ENCODE data around the gene RASSF1. TPM values are rescaled to one million over a fixed set of nuclear protein-coding genes. Genes with fewer than 3 reads are reported as not detected.

The RASSF1 gene
- total and polyA plus RNA-seq, 2 donors (not counting 3 experiments of a cell fraction or from before 2014, with no cell fraction given): 31.9 to 59.7 TPM

GRCh38 chr3:50342813-50343633 is 2.4 kb upstream of the RASSF1 start:
- H3K9me1 ChIP-seq (replicated peaks; ENCODE audit: control insufficient read depth, extremely low read depth, insufficient read depth, low read length): no peaks in the 10 kb centered on the region
- no peaks in the 10 kb centered on the region for H3K79me2 ChIP-seq (ENCODE audit: control insufficient read depth, insufficient read depth, low read length)
- no peaks in the 10 kb centered on the region for H4K20me1 ChIP-seq (replicated peaks; ENCODE audit: control insufficient read depth, extremely low read depth, insufficient read depth, low read length)
- BruUV-seq (replicated peaks): no TSS peak
- FAIRE-seq: no peak
- H3K27ac ChIP-seq (ENCODE audit: insufficient read depth, low read depth, low read length): no peak overlapping the region
- no peak overlapping the region for H3K4me3 ChIP-seq (replicated peaks in 1 of 3; ENCODE audit: insufficient read depth in 1 of 3, low read depth in 1 of 3, low read length in 3 of 3)
- H3K9ac ChIP-seq (replicated peaks; ENCODE audit: extremely low read depth, insufficient read depth, low read length): no peak overlapping the region
- intact Hi-C loops (cut with micrococcal nuclease) (no loop called here), dilution Hi-C loops (cut with MboI; ENCODE audit: extremely low pct_ligation_motif_present, low sequenced_read_pairs) (no loop called here)
- no peak for DNase-seq (ENCODE audit: low read depth, low spot score)
- H3K27me3 ChIP-seq (ENCODE audit: control insufficient read depth in 2 of 2, insufficient read depth in 2 of 2, low read length in 2 of 2): no peaks in the 10 kb centered on the region
- no peak overlapping the region for H2AFZ ChIP-seq (ENCODE audit: low read depth, low read length)
- no peak overlapping the region for H3K4me2 ChIP-seq (ENCODE audit: insufficient read depth, low read length)
- CTCF ChIA-PET: interaction anchor here (1.0 to 1.1 kb wide), 2 partner anchors 199 kb away, joined by 4 to 5 read pairs; no protein-coding TSS in a partner anchor
- peaks cover 14% of the 10 kb centered on the region for H3K4me1 ChIP-seq (ENCODE audit: control insufficient read depth, extremely low read depth, insufficient read depth, low read length)
- POLR2A ChIA-PET: no interaction called here
- no peaks in the 10 kb centered on the region for H3K9me3 ChIP-seq (replicated peaks; ENCODE audit: control insufficient read depth, insufficient read depth, low read length)
- H3K36me3 ChIP-seq (ENCODE audit: control insufficient read depth in 2 of 2, extremely low read depth in 1 of 2, insufficient read depth in 2 of 2, low read length in 2 of 2): no peaks in the 10 kb centered on the region
- TF ChIP-seq, protein P1, sequence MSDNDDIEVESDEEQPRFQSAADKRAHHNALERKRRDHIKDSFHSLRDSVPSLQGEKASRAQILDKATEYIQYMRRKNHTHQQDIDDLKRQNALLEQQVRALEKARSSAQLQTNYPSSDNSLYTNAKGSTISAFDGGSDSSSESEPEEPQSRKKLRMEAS (IDR thresholded peaks at IDR 0.05; ENCODE audit: insufficient read depth, insufficient read length): no peak
- TF ChIP-seq GATA2 (IDR thresholded peaks at IDR 0.05; ENCODE audit: insufficient read depth, insufficient read length, low read depth, low read length): no peak
- no peak for TF ChIP-seq JUN (IDR thresholded peaks at IDR 0.05; ENCODE audit: borderline replicate concordance, insufficient read depth, insufficient read length, low read depth)
- no peak for TF ChIP-seq CTCF (IDR thresholded peaks at IDR 0.05; ENCODE audit: extremely low read depth in 1 of 2, insufficient read depth in 1 of 2, low read depth in 1 of 2, low read length in 2 of 2)
- no peak for TF ChIP-seq FOS (IDR thresholded peaks at IDR 0.05; ENCODE audit: borderline replicate concordance, insufficient read depth, low read length)

Data from endothelial cell of umbilical vein (primary cell).